CD4-positive, alpha-beta T cell treated with Interferon gamma for 1 hour (primary cell): ENCODE measurements around the gene CFAP20DC.

Experiments
- DNase-seq: peaks from one replicate; pipeline ENCODE4 v3.0.0-alpha.2; 2020

Gene CFAP20DC

DNA sequence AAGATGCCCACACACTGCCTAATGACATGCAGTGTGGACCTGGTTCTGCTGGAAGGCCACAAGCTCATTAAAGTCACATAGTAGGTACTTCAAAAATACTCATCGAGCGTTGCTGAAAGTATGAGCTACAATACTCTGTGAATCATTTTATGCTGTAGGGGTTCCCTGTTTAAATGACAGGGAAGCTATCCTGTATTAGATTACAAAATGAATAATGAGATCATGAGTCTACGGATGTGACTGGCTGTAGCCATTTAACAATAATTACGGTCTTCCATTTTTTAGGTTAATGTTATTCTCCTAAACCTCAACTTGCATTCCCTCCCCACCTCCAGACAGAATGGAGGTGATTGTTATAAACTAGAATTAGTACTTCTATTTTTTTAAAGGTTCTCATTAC, 255.1 kb downstream of the CFAP20DC start:
- no peak for DNase-seq

DNA sequence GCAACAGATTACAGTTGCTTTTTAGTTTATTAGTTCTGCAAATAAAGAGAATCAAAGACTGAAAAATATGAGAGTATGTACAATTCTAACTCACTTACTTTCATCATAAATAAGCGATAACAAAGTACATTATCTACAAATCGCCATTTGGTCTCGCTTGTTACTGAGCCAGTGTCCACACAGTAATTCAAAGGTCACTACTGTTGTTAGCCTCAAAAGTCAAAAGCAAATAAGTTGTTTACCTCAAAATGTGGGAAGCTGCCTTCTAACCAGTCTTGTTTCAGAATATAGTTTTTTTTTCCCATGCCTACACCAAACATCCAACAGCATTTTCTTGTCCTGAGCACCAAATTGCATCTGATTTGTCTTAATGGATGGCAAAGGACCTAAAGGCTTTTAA, 255.9 kb downstream of the CFAP20DC start:
- DNase-seq = no peak

DNA sequence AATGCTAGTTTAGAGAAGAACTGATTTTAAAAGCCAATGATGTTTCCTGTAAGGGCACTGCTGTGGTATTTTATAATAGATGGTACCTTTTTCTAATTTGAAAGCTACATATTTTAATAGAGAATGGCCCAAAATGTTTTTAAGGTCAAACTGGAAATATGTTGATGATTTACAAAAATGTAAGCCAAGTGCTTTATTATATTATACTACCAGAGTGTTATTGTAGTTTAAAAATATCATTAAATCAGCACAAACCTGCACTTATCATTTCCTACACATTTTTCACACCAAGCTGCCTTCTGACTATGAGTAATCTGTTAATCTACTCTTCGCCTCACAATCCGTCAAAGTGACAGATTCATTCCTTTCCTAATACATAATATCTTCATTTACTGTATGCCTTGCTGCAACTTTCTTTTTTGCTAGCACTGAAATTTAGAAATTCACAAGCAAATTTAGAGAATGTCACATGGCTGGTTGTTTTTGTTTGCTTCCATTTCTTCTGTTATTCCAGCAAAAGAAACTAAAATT, 256.8 kb downstream of the CFAP20DC start:
- DNase-seq = no peak

DNA sequence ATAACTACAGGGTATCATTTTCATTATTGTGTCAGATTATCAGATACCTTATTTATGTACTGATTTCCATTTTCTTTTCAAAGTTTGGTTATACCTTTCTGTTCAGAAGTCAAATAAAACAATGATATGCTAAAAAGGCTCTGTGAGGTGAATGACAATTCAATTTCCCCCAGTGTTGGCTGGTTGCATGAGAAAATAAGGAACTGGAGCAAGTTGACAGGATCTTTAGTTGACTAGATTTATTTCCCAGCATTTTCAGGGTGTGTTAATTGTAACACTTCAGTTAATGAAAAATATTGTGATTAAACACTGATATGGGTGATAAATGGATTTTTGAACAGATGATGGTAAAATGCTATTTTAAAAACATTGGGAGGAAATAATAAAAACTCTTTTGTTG, 260.4 kb downstream of the CFAP20DC start:
- no peak for DNase-seq

DNA sequence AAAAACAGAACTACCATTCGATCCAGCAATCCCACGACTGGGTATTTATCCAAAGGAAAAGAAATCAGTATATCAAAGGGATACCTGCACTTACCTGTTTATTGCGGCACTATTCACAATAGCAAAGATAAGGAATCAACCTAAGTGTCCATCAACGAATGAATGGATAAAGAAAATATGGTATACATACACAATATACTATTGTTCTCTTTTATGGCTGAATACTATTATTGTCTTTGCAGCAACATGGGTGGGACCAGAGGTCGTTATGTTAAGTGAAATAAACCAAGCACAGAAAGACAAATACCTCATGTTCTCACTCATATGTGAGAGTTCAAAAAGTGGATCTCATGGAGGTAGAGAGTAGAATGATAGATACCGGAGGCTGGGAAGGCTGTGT, 264.9 kb downstream of the CFAP20DC start:
- DNase-seq = no peak

DNA sequence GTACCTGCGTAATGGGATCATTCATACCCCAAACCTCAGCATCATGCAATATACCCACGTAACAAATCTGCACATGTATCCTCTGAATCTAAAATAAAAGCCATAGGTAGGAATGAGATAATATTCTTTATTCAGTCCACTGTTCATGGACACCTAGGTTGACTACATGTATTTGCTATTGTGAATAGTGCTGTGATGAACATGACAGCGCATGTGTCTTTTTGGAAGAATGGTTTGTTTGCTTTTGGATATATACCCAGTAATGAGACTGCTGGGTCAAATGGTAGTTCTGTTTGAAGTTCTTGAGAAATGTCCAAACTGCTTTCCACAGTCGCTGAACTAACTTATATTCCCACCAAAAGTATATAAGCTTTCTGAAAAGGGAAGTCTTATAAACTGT, 265.4 kb downstream of the CFAP20DC start:
- DNase-seq = no peak

DNA sequence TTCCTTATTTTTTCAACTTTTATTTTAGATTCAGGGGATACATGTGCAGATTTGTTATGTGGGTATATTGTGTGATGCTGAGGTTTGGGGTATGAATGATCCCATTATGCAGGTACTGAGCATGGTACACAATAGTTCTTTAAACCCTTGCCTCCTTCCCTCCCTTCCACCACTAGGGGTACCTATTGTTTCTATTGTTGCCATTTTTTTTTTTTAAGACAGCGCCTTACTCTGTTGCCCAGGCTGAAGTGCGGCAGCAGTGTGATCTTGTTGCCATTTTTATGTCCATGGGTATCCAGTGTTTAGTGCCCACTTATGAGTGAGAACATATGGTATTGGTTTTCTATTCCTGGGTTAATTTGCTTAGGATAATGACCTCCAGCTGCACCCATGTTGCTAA, 266.0 kb downstream of the CFAP20DC start:
- DNase-seq = no peak

GRCh38 chr3:58779934-58780333, 269.9 kb downstream of the CFAP20DC start:
- DNase-seq = no peak

DNA sequence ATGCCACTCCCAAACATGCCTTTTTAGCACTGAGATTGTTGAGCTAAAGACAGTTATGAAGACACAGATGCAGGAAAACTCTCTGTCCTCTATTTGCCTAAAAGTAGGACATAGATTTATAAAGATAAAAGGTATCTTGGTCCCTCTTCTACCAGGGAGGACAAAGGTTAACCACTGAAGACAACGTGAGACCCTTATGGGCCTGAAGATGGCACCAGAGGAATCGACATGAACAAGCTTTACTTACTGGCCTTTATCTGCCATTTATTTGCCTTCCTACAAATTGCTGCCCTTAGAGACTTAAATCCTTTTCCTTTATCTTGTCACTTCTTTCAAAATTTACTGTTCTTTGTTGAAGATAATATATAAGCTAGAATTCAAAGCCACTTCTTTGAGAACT, 273.6 kb downstream of the CFAP20DC start:
- no peak for DNase-seq

DNA sequence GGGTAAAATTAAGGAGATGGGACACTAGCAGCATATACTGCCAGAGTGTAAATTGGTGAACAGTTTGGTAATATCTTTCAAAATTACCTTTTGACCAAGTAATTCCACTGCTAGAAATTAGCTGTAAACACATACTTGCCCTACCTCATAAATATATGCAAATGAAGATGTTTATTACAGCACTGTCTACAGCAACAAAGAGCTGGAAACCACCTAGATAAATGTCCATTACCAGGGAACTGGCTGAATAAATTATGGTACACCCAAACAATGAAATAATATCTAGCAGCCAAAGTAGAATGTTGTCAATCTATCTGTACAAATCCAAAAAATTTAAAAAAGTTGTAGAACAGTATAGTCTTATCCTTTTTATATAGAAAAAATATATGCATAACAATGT, 277.4 kb downstream of the CFAP20DC start:
- no peak for DNase-seq

DNA sequence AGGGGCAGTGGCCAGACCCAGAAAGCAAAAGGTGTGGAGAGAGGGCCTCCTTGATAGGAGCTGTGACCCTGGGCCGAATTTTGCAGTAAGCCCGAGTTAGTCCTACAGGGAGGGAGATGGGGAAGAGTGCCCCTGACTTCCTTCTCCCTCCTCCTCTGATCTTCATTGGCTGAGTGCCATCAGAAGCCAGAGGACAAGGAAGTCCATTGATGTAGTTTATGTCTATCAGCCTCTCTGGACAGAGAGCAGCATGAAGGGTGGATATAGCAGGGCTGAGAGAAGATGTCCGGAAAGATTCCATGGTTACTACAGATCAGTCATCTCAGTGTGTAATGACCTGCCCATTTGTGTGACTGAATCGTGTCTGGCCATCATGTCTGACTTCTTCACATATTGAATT, 280.8 kb downstream of the CFAP20DC start:
- DNase-seq = no peak

GRCh38 chr3:58766587-58767282, 283.1 kb downstream of the CFAP20DC start:
- DNase-seq = no peak

- DNase-seq = no peak
Observed at GRCh38 chr3:58755150-58755549, 294.7 kb downstream of the CFAP20DC start.

- DNase-seq = no peak
Observed at GRCh38 chr3:58754074-58754473, 295.8 kb downstream of the CFAP20DC start.

GRCh38 chr3:58751882-58752567, 297.8 kb downstream of the CFAP20DC start:
- DNase-seq = no peak

DNA sequence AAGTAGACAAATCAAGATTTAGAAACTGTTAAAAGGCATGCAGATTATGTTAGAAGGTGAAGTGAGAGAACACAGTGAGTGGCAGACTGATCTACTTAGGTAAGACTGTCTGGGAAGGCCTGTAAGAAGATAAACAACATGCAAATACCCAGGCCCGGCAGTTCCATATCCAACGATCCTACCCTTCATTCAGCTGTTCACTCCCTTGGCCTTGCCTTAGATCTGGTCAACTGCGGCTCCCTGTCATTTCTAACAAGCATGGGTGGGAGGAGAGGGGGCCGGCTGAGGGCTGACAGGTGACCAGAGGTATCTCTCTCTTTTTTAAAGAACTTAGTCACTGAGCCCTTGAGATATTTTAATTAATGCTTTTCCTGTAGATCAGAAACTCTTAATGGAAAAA, 298.6 kb downstream of the CFAP20DC start:
- no peak for DNase-seq

DNA sequence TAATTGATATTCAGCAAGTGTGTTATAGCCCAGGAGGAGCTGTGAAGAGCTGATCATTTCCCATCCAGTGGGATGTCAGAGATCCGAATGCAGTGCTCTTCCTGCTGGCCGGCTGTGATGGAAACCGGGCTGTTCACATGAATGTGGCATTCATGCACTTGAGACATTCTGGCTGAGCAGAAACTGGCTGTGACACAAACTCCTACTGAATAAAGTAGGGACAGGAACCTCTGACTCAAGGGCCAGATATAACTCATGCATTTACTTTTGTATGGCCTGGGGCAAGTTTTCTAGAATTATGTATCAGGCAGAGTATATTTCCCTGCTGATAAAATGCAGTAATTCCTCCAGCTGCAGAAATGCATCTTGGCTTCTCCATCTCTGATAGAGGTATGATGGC, 299.9 kb downstream of the CFAP20DC start:
- DNase-seq = no peak

DNA sequence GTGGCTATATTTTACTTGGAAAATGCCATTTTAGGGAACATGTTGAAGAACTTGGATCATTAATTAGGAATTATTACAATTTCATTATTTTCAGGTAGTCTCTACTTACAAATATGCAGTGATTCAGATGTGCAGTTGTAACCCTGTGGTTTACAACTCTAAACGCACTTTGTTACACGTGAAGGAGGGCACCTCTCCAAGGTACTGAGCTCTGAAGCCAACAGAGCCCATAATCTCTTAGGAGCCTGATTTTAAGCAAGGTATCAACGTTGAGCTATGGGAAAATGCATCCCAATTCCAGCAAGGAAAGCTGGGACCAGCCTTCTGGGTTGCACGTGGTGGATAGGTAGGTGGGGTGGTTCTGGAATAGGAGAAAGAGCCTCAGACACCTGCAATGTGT, 301.8 kb downstream of the CFAP20DC start:
- no peak for DNase-seq

- no peak for DNase-seq
Observed at GRCh38 chr3:58746758-58747157, 303.1 kb downstream of the CFAP20DC start.

- DNase-seq = no peak
Observed at GRCh38 chr3:58743296-58743695, 306.5 kb downstream of the CFAP20DC start.

GRCh38 chr3:58742239-58742638, 307.6 kb downstream of the CFAP20DC start:
- DNase-seq = no peak

- DNase-seq = no peak
Observed at GRCh38 chr3:58737644-58738043, 312.2 kb downstream of the CFAP20DC start.

GRCh38 chr3:58731673-58732072, 318.2 kb downstream of the CFAP20DC start:
- no peak for DNase-seq

DNA sequence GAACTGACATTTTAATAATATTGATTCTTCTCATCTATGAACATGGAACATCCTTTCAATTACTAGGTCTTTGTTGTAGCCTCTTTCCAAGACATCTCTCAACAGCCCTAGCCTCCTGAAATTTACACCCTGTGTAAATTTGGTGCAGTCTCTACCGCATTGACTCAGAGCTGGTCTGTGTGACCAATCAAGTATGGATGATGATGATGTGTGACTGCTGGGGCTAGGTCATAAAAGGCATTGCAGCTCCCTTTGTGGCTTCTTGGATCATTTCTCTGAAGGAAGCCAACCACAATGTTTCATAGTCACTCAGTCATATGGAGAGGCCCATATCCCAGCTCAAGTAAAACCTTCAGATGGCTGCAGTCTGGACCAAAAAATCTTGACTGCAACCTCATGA, 321.1 kb downstream of the CFAP20DC start:
- no peak for DNase-seq
